NCI-H526 (cell line): ENCODE measurements around the gene PIK3R4.

Experiments
- DNase-seq, 2 experiments: peaks; one replicate each; lab custom pipeline; 2025; lab: John Stamatoyannopoulos, UW

PIK3R4 gene

DNA sequence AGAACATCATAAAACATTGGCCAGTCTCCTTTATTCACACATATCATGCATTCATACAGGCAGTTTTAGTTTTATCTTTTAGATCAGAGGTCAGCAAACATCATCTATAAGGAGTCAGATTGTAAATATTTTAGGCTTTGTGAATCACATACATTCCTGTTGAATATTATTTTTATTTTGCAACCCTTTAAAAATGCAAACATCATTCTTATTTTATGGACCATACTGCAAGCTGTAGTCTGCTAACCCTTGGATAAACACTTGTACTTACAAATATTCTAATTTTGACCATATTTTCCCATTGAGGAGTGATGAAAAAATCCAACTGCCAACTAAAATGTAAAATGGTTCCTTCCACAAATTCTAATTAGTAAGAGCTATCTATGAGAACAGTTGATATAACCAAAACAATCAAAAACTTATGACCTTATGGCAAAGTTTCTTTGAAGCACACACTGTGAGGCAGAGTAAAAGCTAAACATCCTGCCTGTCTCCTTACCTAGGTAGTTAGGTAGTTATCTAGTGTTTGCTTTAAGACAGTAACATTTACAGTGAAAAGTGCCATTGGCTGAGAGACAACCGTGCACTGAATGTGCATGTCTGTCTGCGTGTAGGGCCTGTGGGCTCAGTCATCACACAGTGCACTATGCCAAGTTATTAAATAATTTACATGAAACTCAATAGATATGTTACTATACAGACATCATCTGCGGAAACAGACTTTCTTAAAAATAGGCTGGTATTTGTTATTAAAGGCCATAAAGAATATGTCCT, 57.7 kb downstream of the PIK3R4 start:
- DNase-seq = no peak

DNA sequence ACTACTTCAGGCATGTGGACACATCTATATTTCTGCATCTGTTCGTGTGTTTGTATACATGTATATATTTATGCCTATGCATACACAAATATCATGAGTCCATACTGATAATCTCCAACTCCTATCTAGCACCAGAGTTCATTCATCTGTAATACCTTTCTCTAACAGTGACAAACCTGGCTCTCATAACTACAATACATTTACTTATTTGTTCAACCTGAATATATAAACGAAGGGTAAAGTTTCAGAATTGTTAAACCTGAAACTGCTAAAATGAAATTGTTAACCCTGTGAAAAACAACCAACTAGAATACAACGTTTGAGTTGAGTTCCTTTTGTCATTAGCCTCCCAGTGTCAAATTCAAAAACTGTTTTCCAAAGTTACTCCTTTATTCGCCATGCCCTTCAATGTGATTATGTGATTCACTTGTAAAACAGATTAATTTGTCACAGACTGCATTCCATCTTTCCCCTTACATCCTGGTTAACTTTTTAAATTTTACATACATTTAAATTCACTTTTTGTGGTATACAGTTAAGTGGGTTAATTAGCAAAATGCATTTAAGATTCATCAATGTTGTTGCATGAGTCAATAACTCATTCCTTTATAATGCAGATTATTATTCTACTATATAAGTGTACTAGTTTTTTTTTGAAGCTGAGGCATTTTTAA, 58.5 kb downstream of the PIK3R4 start:
- DNase-seq = no peak

DNA sequence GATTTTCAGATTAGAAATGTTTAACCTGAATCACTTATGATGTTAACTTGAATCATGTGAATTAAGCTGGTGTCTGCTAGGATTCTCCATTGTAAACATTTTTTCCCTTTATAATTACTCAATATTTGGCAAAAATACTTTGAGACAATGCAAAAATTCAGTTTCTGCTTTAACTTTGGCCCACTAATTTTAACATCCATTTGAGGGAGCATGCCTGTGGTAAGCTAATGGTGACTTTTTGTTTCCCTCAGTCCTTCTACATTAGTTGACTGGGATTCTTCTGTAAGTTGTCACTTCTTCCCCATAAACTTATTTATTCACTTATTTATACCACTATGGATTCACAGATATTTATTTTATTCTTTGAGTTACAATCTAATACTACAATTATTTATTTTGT, 59.3 kb downstream of the PIK3R4 start:
- DNase-seq = no peak

DNA sequence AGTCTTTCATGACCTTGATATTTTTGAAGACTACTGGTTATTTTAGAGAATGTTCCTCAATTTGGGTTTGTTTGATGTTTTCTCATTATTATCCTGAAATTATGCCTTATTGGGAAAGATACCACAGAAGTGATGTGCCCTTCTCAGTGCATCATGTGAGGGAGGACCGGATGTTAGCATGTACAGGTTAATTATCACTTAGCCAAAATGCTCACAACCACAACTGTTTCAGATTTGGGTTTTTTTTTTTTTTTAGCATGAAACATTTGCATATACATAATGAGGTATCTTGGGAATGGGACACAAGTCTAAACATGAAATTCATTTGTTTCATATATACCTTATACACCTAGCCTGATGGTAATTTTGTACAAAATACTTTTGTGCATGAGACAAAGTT, 59.8 kb downstream of the PIK3R4 start:
- DNase-seq = no peak

DNA sequence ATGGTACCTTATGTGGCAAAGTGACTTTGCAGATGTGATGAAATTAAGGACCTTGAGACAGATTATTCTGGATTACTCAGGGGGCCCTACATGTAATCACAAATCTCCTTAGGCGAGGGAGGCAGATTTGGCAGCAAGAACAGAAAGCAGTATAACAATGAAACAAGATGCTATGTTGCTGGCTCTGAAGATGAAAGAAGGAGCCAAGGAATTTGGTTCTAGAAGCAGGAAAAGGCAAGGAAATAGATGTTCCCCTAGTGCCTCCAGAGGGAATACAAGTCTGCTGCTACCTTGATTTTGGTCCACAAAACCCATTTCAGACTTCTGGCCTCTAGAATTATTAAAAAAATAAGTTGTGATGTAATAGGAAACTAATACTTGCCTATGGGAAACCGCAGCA, 64.5 kb downstream of the PIK3R4 start:
- DNase-seq = no peak

DNA sequence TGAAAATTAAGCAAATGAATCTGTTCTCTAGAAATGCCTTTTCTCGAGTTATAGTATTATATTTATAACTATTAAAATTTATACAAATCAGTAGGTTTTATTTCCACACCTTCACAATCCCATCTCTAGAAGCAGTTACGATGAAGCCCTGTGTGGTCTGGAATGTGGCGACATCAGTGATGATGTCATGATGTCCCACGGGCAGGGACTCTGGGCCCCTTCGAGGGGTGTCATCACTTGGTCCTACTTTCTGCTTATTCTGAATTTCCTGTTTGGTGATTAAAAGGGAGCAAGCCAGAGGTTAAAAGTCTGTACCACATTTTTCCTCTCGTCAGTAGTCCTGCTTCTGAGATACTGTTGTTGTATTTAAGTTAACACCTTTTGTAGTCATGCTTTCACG, 67.4 kb downstream of the PIK3R4 start:
- no peak for DNase-seq

DNA sequence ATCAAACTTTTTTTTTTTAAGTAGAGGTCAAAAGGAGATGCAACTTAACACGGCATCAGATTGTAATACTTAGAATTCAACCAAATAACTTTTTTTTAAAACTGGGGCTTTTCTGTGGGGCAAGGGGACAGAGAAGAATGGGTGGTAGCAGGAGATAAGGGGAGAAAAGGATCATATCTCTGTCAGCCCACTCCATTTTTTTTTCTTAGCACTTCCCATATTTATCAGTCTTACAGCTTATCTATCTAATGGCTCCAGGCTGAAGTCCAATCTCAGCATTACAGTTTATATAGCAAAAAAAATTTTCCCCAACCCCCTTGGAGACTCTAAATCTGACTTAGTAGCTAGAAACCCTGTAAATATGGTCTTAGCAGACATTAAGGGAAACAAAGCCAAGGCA, 69.3 kb downstream of the PIK3R4 start:
- no peak for DNase-seq

DNA sequence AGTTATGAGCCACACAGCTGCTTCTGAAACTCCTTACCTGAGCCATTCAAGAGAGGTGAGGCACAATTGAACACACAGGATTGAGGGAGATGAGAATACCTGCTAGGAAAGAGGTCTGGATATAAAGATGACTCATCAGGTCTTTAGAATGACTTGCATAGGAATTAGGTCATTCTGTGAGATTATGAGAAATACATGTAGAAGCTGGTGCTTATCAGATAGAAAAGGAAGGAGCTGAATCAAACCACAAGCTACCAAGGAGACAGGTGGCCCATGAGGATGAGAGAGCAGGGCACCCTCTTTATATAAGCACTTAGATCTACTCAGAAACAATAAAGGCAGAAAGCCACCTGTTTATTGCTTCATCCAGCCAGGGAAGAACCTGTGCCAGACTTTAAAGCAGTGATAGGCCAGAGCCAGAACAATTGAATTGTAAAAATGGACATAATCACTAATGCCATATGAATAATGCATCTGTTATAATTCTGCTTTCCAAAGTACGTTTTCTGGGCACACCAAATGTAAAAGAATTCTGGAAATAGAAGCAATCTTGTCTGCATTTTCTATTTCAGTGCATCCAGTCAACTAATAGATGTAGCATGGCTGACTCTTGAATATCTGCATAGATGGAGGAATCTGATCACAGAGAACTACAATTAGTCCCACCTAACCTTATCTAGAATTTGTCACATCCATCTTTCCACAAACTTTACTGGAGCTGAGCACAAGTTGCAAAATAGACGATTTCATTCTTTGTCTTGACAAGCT, 74.9 kb downstream of the PIK3R4 start:
- no peak for DNase-seq

DNA sequence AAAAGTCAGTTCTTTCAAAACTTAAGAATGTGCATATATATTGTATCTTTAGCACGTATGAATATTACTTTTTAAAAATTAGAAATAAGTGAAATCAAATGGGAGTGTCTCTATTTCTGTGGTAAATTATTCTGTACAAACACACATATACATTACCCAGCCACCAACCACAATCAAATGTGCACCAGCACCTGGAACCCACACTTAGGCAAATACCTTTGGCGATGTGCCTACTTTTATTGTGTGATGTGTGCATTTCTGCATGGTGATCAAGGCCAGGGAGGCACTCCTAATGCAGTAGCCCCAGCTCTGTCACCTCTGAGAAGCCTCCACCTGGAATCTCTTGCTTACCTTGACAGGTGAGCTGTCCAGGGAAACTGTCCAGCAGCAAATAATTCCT, 76.9 kb downstream of the PIK3R4 start:
- DNase-seq = peak; percentile 64 to 85

DNA sequence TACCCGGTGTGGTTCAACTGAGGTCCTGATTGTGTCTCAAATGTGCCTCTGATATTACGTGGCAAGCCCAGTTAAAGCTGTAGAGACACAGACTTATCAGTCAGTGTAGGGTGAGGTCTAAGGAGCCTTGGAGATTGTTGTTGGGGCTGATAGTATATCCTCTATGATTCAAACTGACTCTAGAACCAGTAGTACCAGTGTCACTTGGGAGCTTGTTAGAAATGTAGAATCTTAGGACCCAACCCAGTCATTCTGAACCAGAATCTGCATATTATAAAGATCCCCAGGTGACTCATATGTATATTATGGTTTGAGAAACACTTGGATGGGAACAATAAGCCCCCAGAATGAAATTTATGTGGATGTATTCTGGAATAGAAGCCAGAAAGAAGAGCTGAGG, 83.5 kb downstream of the PIK3R4 start:
- DNase-seq = no peak

DNA sequence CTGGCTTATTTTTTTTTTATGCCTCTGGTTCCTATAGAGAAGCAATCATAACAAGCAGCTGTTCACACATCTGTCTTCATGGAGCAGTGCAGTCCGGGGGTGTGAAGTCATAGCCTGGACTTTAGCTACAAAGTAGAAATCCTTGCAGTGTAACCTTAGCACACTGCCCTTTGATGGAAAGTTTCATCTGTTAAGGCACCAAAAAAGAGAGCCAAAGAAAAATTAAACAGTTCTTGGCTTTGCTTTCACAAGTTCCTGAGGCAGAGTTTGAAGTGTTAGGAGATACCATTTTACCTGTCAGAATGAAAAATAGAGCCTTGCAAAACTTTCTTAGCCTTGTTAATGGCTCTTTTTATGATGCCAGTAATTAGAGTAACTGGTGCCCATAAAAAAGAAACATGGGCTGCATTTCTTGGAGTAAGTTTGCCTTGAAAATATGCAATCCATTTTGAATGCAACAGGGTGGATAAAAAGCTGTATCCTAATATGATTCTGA, 84.1 kb downstream of the PIK3R4 start:
- no peak for DNase-seq

DNA sequence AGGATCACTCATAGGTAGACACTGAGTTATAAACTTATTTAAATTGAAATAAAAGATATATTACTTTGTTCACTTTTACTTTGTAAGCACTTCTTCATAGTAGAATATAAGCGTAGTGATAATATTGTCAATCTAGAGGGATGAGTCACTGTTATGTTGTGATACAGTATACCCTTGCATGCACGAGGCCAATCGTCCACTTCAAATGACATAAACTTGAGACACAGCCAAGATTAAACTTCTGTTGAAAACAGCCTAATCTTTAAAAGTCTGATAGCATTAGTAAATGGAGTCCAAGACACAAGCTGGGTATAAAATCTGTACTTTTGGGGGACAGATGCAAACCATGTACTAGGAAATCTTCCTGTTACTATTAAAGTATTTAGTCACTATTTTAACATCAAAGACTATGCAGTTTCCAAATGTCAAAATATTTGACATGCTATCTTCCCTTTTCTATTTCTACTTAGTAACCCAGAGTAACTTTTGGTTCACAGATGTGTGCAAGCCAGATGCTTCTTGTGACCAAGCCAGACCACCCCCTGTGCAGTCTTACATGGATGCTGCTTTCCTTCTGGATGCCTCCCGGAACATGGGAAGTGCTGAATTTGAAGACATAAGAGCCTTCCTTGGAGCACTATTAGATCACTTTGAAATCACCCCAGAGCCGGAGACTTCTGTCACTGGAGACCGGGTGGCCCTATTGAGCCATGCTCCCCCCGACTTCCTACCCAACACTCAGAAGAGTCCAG, 85.3 kb downstream of the PIK3R4 start:
- no peak for DNase-seq

DNA sequence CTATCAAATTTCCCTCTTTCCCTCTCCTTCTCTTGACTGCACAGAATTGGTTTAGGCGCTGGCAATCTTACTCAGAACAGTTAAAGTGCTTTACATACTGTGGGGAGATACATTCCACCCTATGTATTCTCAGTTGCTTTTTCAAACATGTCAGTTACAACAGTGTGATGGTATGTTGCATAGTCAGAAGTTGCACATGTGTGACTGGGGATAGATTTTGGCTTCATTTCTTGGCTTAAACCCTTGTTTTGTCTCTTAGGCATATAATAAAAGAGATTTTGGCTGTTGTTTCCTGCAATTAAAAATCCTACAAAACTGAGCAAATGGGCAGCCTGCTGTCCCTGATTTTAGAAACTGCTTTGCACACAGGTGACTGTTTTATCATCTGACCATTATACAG, 86.7 kb downstream of the PIK3R4 start:
- DNase-seq = peak in 1 of 2 experiments; percentile 33

DNA sequence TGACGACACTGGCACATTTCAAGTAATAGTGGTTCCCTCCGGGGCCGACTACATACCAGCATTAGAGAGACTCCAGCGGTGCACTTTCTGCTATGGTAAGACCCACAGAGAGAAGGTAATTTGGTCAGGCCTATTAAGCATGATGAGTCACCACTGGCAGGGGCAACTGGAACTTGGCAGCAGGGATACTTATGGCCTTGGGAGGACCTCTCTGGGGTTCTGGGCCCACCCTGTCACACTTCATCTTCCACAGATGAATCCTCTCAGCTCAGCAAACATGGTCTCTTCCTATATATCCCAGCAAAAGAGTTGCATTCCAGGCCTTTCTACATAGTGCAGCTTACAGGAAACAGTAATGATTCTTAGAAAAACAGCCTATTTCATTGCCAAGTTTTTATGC, 88.0 kb downstream of the PIK3R4 start:
- DNase-seq = no peak

DNA sequence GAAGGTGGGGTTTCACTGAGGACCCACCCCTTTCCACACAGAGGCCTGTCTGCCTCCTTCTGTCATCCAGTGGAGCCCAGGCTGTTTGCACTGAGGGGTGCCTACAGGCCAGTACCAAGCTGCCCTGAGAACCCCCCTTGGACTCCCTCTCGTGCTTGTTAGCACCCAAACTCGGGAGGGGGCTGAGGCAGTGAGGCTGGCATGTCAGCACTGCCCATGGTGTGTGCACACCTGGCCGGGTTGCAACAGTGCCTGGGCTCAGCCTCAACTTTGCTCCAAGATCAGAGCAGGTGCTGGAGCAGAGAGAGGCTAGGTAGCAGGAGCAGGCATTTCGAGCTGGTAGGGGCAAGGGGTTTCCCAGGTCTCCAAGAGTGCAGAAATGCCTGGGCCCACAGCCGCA, 90.0 kb downstream of the PIK3R4 start:
- no peak for DNase-seq

DNA sequence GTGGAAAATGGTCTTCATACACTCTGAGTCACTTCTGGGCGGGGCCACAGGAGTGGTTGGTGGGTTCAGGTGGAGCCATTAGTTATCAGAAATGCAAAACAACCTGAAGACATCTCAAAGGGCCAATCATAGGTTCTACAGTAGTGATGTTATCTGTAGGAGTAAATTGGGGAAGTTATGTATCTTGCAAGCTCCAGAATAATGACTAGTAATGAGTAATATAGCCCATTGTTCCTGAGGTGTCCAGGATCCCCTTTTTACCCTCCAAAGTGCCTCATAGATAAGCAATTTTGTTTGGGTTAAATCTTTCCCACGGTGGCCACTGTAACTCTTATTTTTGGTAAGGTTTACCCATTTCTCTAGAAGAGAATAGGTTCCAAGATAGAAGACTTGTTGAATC, 91.7 kb downstream of the PIK3R4 start:
- no peak for DNase-seq

DNA sequence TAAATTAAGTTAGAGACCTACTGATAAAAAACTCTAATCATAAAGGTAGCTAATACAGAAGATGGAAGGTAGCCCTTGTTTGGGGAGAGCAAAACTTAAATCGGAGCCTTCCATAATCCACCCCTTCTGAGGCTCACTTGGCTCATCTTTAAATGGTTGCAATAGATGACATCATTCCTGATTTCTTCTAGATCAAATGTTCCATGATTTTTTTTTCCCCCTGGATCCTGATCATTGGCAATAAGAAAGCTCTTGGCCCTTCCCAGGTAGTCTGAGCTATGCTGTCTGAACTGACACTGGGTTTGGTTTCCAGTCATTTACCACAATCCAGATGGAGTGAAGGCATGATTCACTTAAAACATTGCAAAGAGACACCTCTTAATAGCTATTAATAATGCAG, 92.5 kb downstream of the PIK3R4 start:
- no peak for DNase-seq

DNA sequence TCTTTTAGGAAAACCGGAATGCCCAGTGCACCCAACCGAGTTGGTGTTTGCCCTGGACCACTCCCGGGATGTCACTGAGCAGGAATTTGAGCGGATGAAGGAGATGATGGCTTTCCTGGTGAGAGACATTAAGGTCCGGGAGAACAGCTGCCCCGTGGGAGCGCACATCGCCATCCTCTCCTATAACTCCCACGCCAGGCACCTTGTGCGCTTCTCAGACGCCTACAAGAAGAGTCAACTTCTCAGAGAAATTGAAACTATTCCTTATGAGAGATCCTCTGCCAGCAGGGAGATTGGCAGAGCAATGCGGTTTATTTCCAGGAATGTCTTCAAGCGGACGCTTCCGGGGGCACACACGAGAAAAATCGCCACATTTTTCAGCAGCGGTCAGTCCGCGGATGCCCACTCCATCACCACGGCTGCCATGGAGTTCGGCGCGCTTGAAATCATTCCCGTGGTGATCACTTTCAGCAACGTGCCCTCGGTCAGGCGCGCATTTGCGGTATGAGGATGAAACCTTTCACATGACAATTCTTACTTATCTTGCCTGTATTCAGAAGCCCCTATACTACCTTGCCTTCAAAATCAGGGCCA, 97.5 kb downstream of the PIK3R4 start:
- DNase-seq = no peak

DNA sequence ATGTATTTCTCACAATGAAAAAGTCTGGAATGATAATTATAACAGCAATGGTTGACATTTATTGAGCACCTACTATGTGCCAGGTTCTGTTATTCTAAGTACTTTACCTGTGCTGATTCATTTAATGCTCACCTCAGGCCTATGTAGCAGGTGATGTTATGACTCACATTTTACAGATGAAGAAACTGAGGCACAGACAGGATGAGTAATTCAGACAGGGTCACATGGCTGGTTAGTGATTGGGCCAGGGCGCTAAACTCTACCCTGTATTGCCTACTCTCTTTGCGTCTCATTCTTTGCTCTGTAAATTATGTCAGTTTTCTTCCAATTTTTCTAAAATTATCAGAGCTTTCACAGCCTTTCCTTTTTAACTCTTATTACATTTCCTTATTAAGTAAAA, 98.3 kb downstream of the PIK3R4 start:
- DNase-seq = no peak

DNA sequence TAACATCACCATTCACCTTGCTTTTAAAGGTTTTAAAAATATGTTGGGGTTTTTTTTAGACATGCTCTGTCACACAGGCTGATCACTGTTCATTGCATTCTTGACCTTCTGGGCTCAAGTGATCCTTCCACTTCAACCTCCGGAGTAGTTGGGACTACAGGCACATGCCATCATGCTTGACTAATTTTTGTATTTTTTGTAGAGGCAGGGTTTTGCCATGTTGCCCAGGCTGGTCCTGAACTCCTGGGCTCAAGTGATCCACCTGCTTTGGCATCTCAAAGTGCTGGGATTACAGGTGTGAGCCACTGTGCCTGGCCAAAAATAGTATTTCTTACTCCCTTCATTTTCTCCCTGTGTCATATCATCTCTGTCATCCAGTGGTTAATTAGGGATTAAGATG, 101.4 kb downstream of the PIK3R4 start:
- DNase-seq = no peak

DNA sequence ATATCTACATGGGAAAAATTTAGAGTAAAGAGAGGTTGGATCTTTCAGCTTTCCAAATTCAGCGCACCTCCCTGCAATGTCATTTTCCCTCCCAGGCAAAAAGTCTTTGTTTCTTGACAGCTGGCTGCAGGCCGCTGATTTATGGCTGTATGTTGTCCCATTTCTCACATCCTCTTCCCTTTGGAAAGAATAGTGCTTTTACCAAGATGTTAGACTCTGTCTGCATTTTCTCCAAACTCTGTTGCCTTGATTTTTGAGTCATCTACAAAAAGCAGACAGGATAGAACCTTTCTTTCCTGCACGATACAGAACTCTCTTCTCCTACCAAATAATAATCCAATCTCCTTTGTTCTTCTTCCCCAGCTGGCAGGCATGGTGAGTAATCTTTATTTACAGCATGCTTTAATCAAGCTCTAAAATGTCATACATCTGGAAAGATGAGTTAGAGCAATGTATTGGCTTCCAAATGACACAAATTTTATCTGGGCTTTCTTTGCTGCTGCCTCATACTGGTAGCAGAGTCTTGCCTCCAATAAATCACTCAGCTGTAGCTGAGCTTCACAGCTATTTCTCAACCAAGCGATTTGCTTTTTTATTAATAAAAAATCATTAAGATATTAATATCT, 101.9 kb downstream of the PIK3R4 start:
- no peak for DNase-seq
